Keratinocyte (primary cell): ENCODE measurements around the gene ZSWIM6. TPM values are rescaled to one million over a fixed set of nuclear protein-coding genes. Genes with fewer than 3 reads are reported as not detected.

Source experiments
- DNase-seq: peaks from one replicate; pipeline ENCODE4 v3.0.0-alpha.2; 2011; ENCODE audit warnings: low read depth, missing footprints, low spot score
- FAIRE-seq: peaks from 2 replicates; lab custom pipeline; 2011; peaks lifted over from hg19 to GRCh38; lab: Jason Lieb, UNC
- H2AFZ ChIP-seq: 2 replicates; pipeline ENCODE4 v1.6.0; 2012; ENCODE audit warnings: low read length, control low read depth, inconsistent platforms; ENCODE audit not compliant: control insufficient read depth
- H3K27ac ChIP-seq: 2 replicates; pipeline ENCODE4 v1.5.1; 2011; ENCODE audit warnings: low read length; ENCODE audit not compliant: control insufficient read depth, insufficient read depth
- H3K27me3 ChIP-seq: 3 replicates; pipeline ENCODE4 v1.6.0; 2011; ENCODE audit warnings: low read length; ENCODE audit not compliant: control insufficient read depth, insufficient read depth; ENCODE audit errors: extremely low read depth
- H3K36me3 ChIP-seq, 2 experiments: 2 replicates in 1 of 2; 3 replicates in 1 of 2; pipeline ENCODE4 v1.5.1; 2011; ENCODE audit warnings: low read length in 2 of 2, mild to moderate bottlenecking in 1 of 2; ENCODE audit not compliant: control insufficient read depth in 2 of 2, insufficient read depth in 2 of 2; ENCODE audit errors: extremely low read depth in 1 of 2
- H3K4me1 ChIP-seq: 3 replicates; pipeline ENCODE4 v1.5.1; 2011; ENCODE audit warnings: low read length; ENCODE audit not compliant: control insufficient read depth, insufficient read depth; ENCODE audit errors: extremely low read depth
- H3K4me2 ChIP-seq: 3 replicates; pipeline ENCODE4 v1.6.0; 2011; ENCODE audit warnings: low read depth, low read length; ENCODE audit not compliant: control insufficient read depth, insufficient read depth; ENCODE audit errors: extremely low read depth
- H3K4me3 ChIP-seq, 3 experiments: fragments of 200-600 bp in 1 of 3; sonication (generic) in 1 of 3; 2 replicates in 2 of 3; 3 replicates in 1 of 3; pipeline ENCODE4 v1.5.1; 2011 to 2016; ENCODE audit warnings: low read length in 3 of 3, mild to moderate bottlenecking in 3 of 3, control low read depth in 2 of 3, inconsistent platforms in 1 of 3, low read depth in 1 of 3, mixed read lengths in 1 of 3, mixed run types in 1 of 3, moderate library complexity in 1 of 3; ENCODE audit not compliant: control insufficient read depth in 2 of 3, insufficient read depth in 2 of 3; ENCODE audit errors: extremely low read depth in 1 of 3
- H3K79me2 ChIP-seq: 2 replicates; pipeline ENCODE4 v1.6.0; 2012; ENCODE audit warnings: low read length; ENCODE audit not compliant: control insufficient read depth, insufficient read depth
- H3K9ac ChIP-seq: 3 replicates; pipeline ENCODE4 v1.6.0; 2011; ENCODE audit warnings: low read length; ENCODE audit not compliant: control insufficient read depth, insufficient read depth; ENCODE audit errors: extremely low read depth
- H3K9me1 ChIP-seq: 3 replicates; pipeline ENCODE4 v1.6.0; 2011; ENCODE audit warnings: low read length; ENCODE audit not compliant: control insufficient read depth, insufficient read depth; ENCODE audit errors: extremely low read depth
- H3K9me3 ChIP-seq: 2 replicates; pipeline ENCODE4 v1.5.1; 2012; ENCODE audit warnings: low read depth, low read length; ENCODE audit not compliant: control insufficient read depth
- H4K20me1 ChIP-seq: 3 replicates; pipeline ENCODE4 v1.6.0; 2011; ENCODE audit warnings: low read length; ENCODE audit not compliant: control insufficient read depth, insufficient read depth; ENCODE audit errors: extremely low read depth
- EZH2 ChIP-seq: IDR thresholded peaks from one replicate; pipeline ENCODE4 v1.6.1; 2012; ENCODE audit warnings: inconsistent platforms, mild to moderate bottlenecking, low read length, moderate library complexity
- dilution Hi-C: fragments of 300-500 bp; cut with MboI; formaldehyde crosslinking; loops from one replicate; pipeline ENCODE4 v1.7.0; 2020; ENCODE audit warnings: low sequenced_read_pairs; ENCODE audit not compliant: extremely low pct_ligation_motif_present
- polyA plus RNA-seq, 5 experiments: library from polyadenylated mRNA; depleted of rRNA in 3 of 5; stranded (reverse) in 3 of 5; stranded (forward) in 1 of 5; unstranded in 1 of 5; fragments of >200 nt; gene quantifications; 1 replicate in 1 of 5; 2 replicates in 3 of 5; 3 replicates in 1 of 5; pipeline versions ENCODE4 v1.2.1 to v1.2.3, GENCODE V29; 2011 to 2012; ENCODE audit warnings: missing spikeins in 2 of 5, low read depth in 1 of 5, low replicate concordance in 1 of 5
- TF ChIP-seq, protein P1 (sequence below), 3 experiments: IDR thresholded peaks in 1 of 3; conservative IDR thresholded peaks in 1 of 3; optimal IDR thresholded peaks in 1 of 3; 2 replicates in 2 of 3; 3 replicates in 1 of 3; pipeline versions ENCODE3 to v1.5.1; 2011; ENCODE audit warnings: low read length in 3 of 3, mild to moderate bottlenecking in 3 of 3, moderate library complexity in 2 of 3, control low read depth in 1 of 3, inconsistent platforms in 1 of 3; ENCODE audit not compliant: insufficient read depth in 2 of 3; ENCODE audit errors: extremely low read depth in 1 of 3

Gene ZSWIM6
- polyA plus RNA-seq, 1 donor (not counting 4 experiments of a cell fraction or from before 2014, with no cell fraction given): 9.9 TPM

DNA sequence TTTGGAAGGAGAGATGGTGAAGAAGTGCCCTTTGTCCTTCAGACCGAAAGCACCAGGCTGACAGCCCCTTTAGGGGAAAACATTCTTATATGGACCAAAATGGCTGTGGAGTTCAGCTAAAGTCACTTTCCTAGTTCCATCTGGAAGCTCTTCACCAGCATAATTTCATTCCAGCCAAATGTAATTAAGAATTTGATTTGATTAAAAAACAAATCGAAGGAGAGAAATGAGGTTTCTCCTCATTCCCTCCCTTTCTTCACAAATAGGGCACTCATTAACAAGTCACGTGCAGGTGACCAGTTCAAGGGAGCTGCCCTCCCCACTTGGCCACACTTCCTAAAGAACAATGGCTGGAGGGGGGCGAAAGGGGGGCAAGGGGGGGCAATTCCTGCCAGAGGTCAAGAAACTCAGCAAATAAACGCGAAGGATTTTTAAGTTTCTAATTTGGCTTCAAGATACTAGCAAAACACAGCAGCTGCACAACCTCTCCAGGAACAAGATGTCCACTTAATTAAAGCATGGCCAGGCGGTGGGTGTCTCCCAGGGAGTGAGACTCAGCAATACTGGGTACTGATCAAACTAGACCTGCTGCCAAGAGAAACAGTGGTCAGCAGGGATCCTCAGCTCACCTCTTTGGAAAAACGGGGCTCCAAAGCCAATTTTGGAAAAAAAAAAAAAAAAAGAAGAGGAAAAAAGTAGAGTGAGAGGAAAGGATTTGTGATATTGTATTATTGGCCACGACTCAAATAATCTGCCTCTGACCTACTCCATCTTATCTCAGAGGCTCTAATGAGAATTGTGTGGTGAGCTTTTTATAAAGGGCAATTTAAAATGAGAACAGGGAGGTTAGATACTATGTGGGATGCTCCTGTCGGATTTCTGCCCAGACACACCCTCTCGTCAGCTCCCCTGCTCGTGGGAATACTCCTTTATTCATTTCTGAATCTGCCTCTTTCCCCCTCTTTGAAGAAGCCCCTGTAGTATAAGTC lies 254.3 kb downstream of the ZSWIM6 start:
- DNase-seq (no peak), FAIRE-seq (no peak)
- Histone ChIP-seq H3K36me3 (no peaks in the 10 kb centered on the region), H3K9ac (no peak overlapping the region), H2AFZ (no peak overlapping the region), H3K79me2 (no peaks in the 10 kb centered on the region), H3K4me2 (no peak overlapping the region), H4K20me1 (no peaks in the 10 kb centered on the region), H3K9me1 (no peaks in the 10 kb centered on the region), H3K9me3 (no peaks in the 10 kb centered on the region), H3K27me3 (no peaks in the 10 kb centered on the region), H3K4me3 (no peak overlapping the region), H3K27ac (no peak overlapping the region), H3K4me1 (no peaks in the 10 kb centered on the region)
- dilution Hi-C loops: no loop called here
- TF ChIP-seq, protein P1, sequence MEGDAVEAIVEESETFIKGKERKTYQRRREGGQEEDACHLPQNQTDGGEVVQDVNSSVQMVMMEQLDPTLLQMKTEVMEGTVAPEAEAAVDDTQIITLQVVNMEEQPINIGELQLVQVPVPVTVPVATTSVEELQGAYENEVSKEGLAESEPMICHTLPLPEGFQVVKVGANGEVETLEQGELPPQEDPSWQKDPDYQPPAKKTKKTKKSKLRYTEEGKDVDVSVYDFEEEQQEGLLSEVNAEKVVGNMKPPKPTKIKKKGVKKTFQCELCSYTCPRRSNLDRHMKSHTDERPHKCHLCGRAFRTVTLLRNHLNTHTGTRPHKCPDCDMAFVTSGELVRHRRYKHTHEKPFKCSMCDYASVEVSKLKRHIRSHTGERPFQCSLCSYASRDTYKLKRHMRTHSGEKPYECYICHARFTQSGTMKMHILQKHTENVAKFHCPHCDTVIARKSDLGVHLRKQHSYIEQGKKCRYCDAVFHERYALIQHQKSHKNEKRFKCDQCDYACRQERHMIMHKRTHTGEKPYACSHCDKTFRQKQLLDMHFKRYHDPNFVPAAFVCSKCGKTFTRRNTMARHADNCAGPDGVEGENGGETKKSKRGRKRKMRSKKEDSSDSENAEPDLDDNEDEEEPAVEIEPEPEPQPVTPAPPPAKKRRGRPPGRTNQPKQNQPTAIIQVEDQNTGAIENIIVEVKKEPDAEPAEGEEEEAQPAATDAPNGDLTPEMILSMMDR (optimal IDR thresholded peaks at IDR 0.05 in 1 of 3, IDR thresholded peaks at IDR 0.05 in 1 of 3, conservative IDR thresholded peaks at IDR 0.05 in 1 of 3; ENCODE audit: extremely low read depth in 1 of 3, insufficient read depth in 2 of 3, low read length in 3 of 3): no peak
- no peak for TF ChIP-seq EZH2

DNA sequence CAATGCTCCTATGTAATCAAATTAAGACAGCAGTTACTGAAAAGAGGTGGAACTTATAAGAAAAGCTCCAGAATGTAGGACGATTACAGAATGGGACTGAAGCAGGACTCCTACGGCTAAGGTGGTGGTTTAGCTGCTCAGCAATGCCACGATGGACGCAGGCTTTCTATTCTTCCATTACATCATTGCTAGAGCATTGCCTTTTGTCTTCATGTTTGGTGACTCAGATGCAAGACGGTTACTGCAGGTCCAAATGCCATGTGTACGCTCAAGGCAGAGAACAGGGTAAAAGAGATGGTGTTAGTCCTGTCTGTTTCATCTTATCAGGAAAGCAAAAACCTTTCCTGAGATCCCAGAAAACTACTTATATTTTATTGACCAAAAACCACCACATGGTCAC lies 255.1 kb downstream of the ZSWIM6 start:
- dilution Hi-C loops: no loop called here
- DNase-seq: no peak
- no peaks in the 10 kb centered on the region for H3K36me3 ChIP-seq
- H3K9me1 ChIP-seq: no peaks in the 10 kb centered on the region
- no peak overlapping the region for H3K27ac ChIP-seq
- no peaks in the 10 kb centered on the region for H3K27me3 ChIP-seq
- H3K79me2 ChIP-seq: no peaks in the 10 kb centered on the region
- H4K20me1 ChIP-seq: no peaks in the 10 kb centered on the region
- no peak for FAIRE-seq
- no peaks in the 10 kb centered on the region for H3K4me1 ChIP-seq
- H3K4me2 ChIP-seq: no peak overlapping the region
- no peak overlapping the region for H2AFZ ChIP-seq
- no peak for TF ChIP-seq EZH2
- TF ChIP-seq, protein P1 (optimal IDR thresholded peaks at IDR 0.05 in 1 of 3, IDR thresholded peaks at IDR 0.05 in 1 of 3, conservative IDR thresholded peaks at IDR 0.05 in 1 of 3; ENCODE audit: extremely low read depth in 1 of 3, insufficient read depth in 2 of 3, low read length in 3 of 3): no peak
- no peaks in the 10 kb centered on the region for H3K9me3 ChIP-seq
- no peak overlapping the region for H3K9ac ChIP-seq
- no peak overlapping the region for H3K4me3 ChIP-seq
